Gastroesophageal sphincter (tissue), 3 donors: ENCODE results near the gene SPRY2.

Experiments used
- POLR2A ChIP-seq, 2 donors: fragments of 450-650 bp; IDR thresholded peaks; one replicate each; pipeline ENCODE4 v1.6.1; 2017; ENCODE audit warnings: antibody characterized with exemption in 2 of 2, mild to moderate bottlenecking in 2 of 2, moderate library complexity in 1 of 2
- POLR2AphosphoS5 ChIP-seq: sonication (generic); formaldehyde crosslinking; IDR thresholded peaks from one replicate; pipeline ENCODE4 v1.6.1; 2017; ENCODE audit warnings: antibody characterized with exemption
- TF ChIP-seq, protein P1 (sequence below), 4 experiments: fragments of 200-600 bp in 2 of 4; fragments of 450-650 bp in 2 of 4; sonication (generic) in 1 of 4; IDR thresholded peaks; one replicate each; pipeline ENCODE4 v1.5.1; 2017 to 2019; ENCODE audit warnings: antibody characterized with exemption in 4 of 4, mild to moderate bottlenecking in 2 of 4, moderate library complexity in 2 of 4

- TF ChIP-seq, protein P1, sequence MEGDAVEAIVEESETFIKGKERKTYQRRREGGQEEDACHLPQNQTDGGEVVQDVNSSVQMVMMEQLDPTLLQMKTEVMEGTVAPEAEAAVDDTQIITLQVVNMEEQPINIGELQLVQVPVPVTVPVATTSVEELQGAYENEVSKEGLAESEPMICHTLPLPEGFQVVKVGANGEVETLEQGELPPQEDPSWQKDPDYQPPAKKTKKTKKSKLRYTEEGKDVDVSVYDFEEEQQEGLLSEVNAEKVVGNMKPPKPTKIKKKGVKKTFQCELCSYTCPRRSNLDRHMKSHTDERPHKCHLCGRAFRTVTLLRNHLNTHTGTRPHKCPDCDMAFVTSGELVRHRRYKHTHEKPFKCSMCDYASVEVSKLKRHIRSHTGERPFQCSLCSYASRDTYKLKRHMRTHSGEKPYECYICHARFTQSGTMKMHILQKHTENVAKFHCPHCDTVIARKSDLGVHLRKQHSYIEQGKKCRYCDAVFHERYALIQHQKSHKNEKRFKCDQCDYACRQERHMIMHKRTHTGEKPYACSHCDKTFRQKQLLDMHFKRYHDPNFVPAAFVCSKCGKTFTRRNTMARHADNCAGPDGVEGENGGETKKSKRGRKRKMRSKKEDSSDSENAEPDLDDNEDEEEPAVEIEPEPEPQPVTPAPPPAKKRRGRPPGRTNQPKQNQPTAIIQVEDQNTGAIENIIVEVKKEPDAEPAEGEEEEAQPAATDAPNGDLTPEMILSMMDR (IDR thresholded peaks at IDR 0.05), result no peak
- TF ChIP-seq POLR2AphosphoS5 (no peak), POLR2A (IDR thresholded peaks at IDR 0.05) (no peak)
These were observed 18.5 kb upstream of the SPRY2 start for GRCh38 chr13:80359414-80359777.
